ENCODE data around the gene CDC40. TPM values are rescaled to one million over a fixed set of nuclear protein-coding genes. Genes with fewer than 3 reads are reported as not detected.

CDC40 gene
- total and polyA plus RNA-seq, 9 of the 15 experiments (the other 6 are each of a cell fraction or from before 2014, with no cell fraction given), result 9.7 to 26.3 (median 15.7) TPM

- peak; percentile 89 for TF ChIP-seq ZBTB40 (IDR thresholded peaks at IDR 0.05)
- no peak for TF ChIP-seq ZBTB40 (CRISPR knock-in tag; IDR thresholded peaks at IDR 0.05)
- TF ChIP-seq FOXM1 (IDR thresholded peaks at IDR 0.05; ENCODE audit: low read depth), result peak; percentile 47
- TF ChIP-seq FOXM1 (CRISPR knock-in tag; IDR thresholded peaks at IDR 0.05; ENCODE audit: low read depth), result no peak
- peak; percentile 29; the same call in 1 of the 2 replicates for TF ChIP-seq CTBP1 (IDR thresholded peaks at IDR 0.05; ENCODE audit: borderline replicate concordance)
- TF ChIP-seq MAZ (CRISPR knock-in tag; conservative IDR thresholded peaks at IDR 0.05 in 1 of 2, IDR thresholded peaks at IDR 0.05 in 1 of 2), result peak; percentile 66 to 71
- TF ChIP-seq JUND (IDR thresholded peaks at IDR 0.05; ENCODE audit: borderline replicate concordance, low read depth, low read length), result peak; percentile 72
- no peak; the same call in 2 of the 3 replicates for TF ChIP-seq JUND (tag; IDR thresholded peaks at IDR 0.05; ENCODE audit: borderline replicate concordance, low read depth, low read length)
- TF ChIP-seq, protein P1, sequence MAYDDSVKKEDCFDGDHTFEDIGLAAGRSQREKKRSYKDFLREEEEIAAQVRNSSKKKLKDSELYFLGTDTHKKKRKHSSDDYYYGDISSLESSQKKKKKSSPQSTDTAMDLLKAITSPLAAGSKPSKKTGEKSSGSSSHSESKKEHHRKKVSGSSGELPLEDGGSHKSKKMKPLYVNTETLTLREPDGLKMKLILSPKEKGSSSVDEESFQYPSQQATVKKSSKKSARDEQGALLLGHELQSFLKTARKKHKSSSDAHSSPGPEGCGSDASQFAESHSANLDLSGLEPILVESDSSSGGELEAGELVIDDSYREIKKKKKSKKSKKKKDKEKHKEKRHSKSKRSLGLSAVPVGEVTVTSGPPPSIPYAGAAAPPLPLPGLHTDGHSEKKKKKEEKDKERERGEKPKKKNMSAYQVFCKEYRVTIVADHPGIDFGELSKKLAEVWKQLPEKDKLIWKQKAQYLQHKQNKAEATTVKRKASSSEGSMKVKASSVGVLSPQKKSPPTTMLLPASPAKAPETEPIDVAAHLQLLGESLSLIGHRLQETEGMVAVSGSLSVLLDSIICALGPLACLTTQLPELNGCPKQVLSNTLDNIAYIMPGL (CRISPR knock-in tag; IDR thresholded peaks at IDR 0.05), result 0 out of 2 replicates have a peak, but pooled peaks have one; percentile 44
- 0 out of 2 replicates have a peak, but pooled peaks have one; percentile 41 for TF ChIP-seq TARDBP (IDR thresholded peaks at IDR 0.05)
- peak; percentile 74 for TF ChIP-seq MBD2 (IDR thresholded peaks at IDR 0.05; ENCODE audit: borderline replicate concordance, low read depth)
- TF ChIP-seq SPI1 (IDR thresholded peaks at IDR 0.05; ENCODE audit: borderline replicate concordance, low read depth, low read length), result peak; percentile 38; the same call in 1 of the 2 replicates
- TF ChIP-seq LCOR (CRISPR knock-in tag; IDR thresholded peaks at IDR 0.05), result peak; percentile 60
- 0 out of 2 replicates have a peak, but pooled peaks have one; percentile 15 for TF ChIP-seq THAP12 (CRISPR knock-in tag; IDR thresholded peaks at IDR 0.05)
Measured at GRCh38 chr6:110179406-110180227, 610 bp upstream of the CDC40 start, which contains the start of gene WASF1 (continued).
